Measurements from ENCODE around the gene ABCB4.

Gene ABCB4

GRCh38 chr7:87517136-87517815 is 41.8 kb upstream of the ABCB4 start:
- TF ChIP-seq CTCF (IDR thresholded peaks at IDR 0.05; ENCODE audit: low read depth, low read length, poor library complexity, severe bottlenecking) (no peak), EZH2phosphoT487 (IDR thresholded peaks at IDR 0.05; ENCODE audit: borderline replicate concordance, low read length) (no peak)
- H3K9me3 ChIP-seq (ENCODE audit: control insufficient read depth, insufficient read depth, low read length): no peaks in the 10 kb centered on the region
- H3K4me1 ChIP-seq (ENCODE audit: control insufficient read depth, low read length): no peaks in the 10 kb centered on the region

GRCh38 chr7:87513735-87514335 is 38.4 kb upstream of the ABCB4 start:
- Histone ChIP-seq H3K79me2 (ENCODE audit: control insufficient read depth, low read length) (no peaks in the 10 kb centered on the region), H3K36me3 (ENCODE audit: control insufficient read depth, low read length) (no peaks in the 10 kb centered on the region), H3K27ac (ENCODE audit: low read depth, low read length) (no peak overlapping the region), H3K9me2 (replicated peaks; ENCODE audit: control insufficient read depth, low read length) (no peaks in the 10 kb centered on the region), H3K27me3 (ENCODE audit: control insufficient read depth, low read length) (no peaks in the 10 kb centered on the region), H3K4me2 (ENCODE audit: low read length) (no peak overlapping the region), H3K9me3 (ENCODE audit: control insufficient read depth, insufficient read depth, low read length) (no peaks in the 10 kb centered on the region), H3K4me1 (ENCODE audit: control insufficient read depth, low read length) (peaks cover 4% of the 10 kb centered on the region), H3F3A (ENCODE audit: control insufficient read depth, insufficient read depth) (no peaks in the 10 kb centered on the region), H3K4me3 (ENCODE audit: low read length) (no peak overlapping the region), H4K20me1 (ENCODE audit: control insufficient read depth, insufficient read depth, low read depth, low read length) (no peaks in the 10 kb centered on the region)
- TF ChIP-seq EZH2phosphoT487 (IDR thresholded peaks at IDR 0.05; ENCODE audit: borderline replicate concordance, low read length) (no peak), CTCF (IDR thresholded peaks at IDR 0.05; ENCODE audit: low read depth, low read length, poor library complexity, severe bottlenecking) (no peak)

More at GRCh38 chr7:87517136-87517815, 41.8 kb upstream of the ABCB4 start:
- H3K27ac ChIP-seq (ENCODE audit: low read depth, low read length): no peak overlapping the region
- H3K4me2 ChIP-seq (ENCODE audit: low read length): no peak overlapping the region
- no peaks in the 10 kb centered on the region for H3F3A ChIP-seq (ENCODE audit: control insufficient read depth, insufficient read depth)
- no peaks in the 10 kb centered on the region for H3K27me3 ChIP-seq (ENCODE audit: control insufficient read depth, low read length)
- H3K9me2 ChIP-seq (replicated peaks; ENCODE audit: control insufficient read depth, low read length): no peaks in the 10 kb centered on the region
- H3K79me2 ChIP-seq (ENCODE audit: control insufficient read depth, low read length): no peaks in the 10 kb centered on the region
- no peak overlapping the region for H3K4me3 ChIP-seq (ENCODE audit: low read length)
- H3K36me3 ChIP-seq (ENCODE audit: control insufficient read depth, low read length): no peaks in the 10 kb centered on the region
- no peaks in the 10 kb centered on the region for H4K20me1 ChIP-seq (ENCODE audit: control insufficient read depth, insufficient read depth, low read depth, low read length)

GRCh38 chr7:87512906-87513305 is 37.4 kb upstream of the ABCB4 start:
- TF ChIP-seq CTCF (IDR thresholded peaks at IDR 0.05; ENCODE audit: low read depth, low read length, poor library complexity, severe bottlenecking) (no peak), EZH2phosphoT487 (IDR thresholded peaks at IDR 0.05; ENCODE audit: borderline replicate concordance, low read length) (no peak)

More at GRCh38 chr7:87512906-87513305, 37.4 kb upstream of the ABCB4 start:
- H3F3A ChIP-seq (ENCODE audit: control insufficient read depth, insufficient read depth): no peaks in the 10 kb centered on the region
- no peaks in the 10 kb centered on the region for H3K27me3 ChIP-seq (ENCODE audit: control insufficient read depth, low read length)
- H3K27ac ChIP-seq (ENCODE audit: low read depth, low read length): no peak overlapping the region
- H4K20me1 ChIP-seq (ENCODE audit: control insufficient read depth, insufficient read depth, low read depth, low read length): no peaks in the 10 kb centered on the region
- H3K4me1 ChIP-seq (ENCODE audit: control insufficient read depth, low read length): peaks cover 10% of the 10 kb centered on the region
- no peaks in the 10 kb centered on the region for H3K9me3 ChIP-seq (ENCODE audit: control insufficient read depth, insufficient read depth, low read length)
- no peaks in the 10 kb centered on the region for H3K79me2 ChIP-seq (ENCODE audit: control insufficient read depth, low read length)
- H3K4me3 ChIP-seq (ENCODE audit: low read length): no peak overlapping the region
- H3K9me2 ChIP-seq (replicated peaks; ENCODE audit: control insufficient read depth, low read length): no peaks in the 10 kb centered on the region
- no peaks in the 10 kb centered on the region for H3K36me3 ChIP-seq (ENCODE audit: control insufficient read depth, low read length)
- H3K4me2 ChIP-seq (ENCODE audit: low read length): no peak overlapping the region

All from DOHH2 (cell line).